Measurements from ENCODE around the gene ALDH7A1. TPM values are rescaled to one million over a fixed set of nuclear protein-coding genes. Genes with fewer than 3 reads are reported as not detected.

Gene ALDH7A1
- total and polyA plus RNA-seq, 5 donors from 2014 or later = 0.35 to 3.2 (median 0.94) TPM; not detected in 1

DNA sequence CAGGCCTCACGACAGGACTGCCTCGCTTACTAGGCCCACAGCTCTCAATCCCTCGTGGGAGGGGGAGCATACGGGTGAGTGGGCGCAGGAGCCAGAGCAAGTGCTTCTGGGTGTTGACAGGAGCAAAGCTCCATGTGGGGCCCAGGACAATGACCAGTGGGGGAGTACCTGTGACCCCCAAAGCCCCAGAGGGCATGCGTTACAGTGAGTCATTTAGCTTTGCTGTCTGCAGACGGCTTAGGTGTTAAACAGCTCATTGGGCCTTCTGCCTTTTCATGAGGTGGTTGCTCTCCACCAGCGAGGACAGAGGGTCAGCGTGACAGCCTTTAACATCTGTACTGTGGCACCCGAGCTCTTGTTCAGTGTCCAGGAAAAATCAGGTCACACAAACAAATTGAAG, 93.6 kb downstream of the ALDH7A1 start:
- H3K27me3 Mint-ChIP-seq = no peaks in the 10 kb centered on the region
- H3K36me3 ChIP-seq (ENCODE audit: control insufficient read depth, insufficient read depth, low read length) = no peaks in the 10 kb centered on the region
- H3K27ac Mint-ChIP-seq = no peak overlapping the region
- no peaks in the 10 kb centered on the region for H3K27me3 ChIP-seq (ENCODE audit: control insufficient read depth, insufficient read depth, low read length)
- no peaks in the 10 kb centered on the region for H3K4me1 ChIP-seq (ENCODE audit: control insufficient read depth, insufficient read depth, low read length, poor library complexity, severe bottlenecking)
- H3K4me3 ChIP-seq (ENCODE audit: low read depth, low read length) = no peak overlapping the region
- no peak for DNase-seq
- no peaks in the 10 kb centered on the region for H3K9me3 ChIP-seq (ENCODE audit: control insufficient read depth in 2 of 2, low read length in 2 of 2)
- no peak overlapping the region for H3K4me3 Mint-ChIP-seq
- ATAC-seq (ENCODE audit: low read depth in 2 of 2) = no peak
- H3K27ac ChIP-seq (ENCODE audit: insufficient read depth, low read length, poor library complexity, severe bottlenecking) = no peak overlapping the region
- H3K4me1 Mint-ChIP-seq = peaks cover 0 to 24% (median 4%) of the 10 kb centered on the region in 4 donors
- H3K36me3 Mint-ChIP-seq = peaks cover 3% of the 10 kb centered on the region
- peaks cover 0 to 1% (median 0%) of the 10 kb centered on the region in 7 donors for H3K9me3 Mint-ChIP-seq

- H3K36me3 Mint-ChIP-seq = peaks cover 3% of the 10 kb centered on the region
- peak overlapping the region in 1 of 4 donors; percentile 2 for H3K4me3 Mint-ChIP-seq
- H3K4me1 Mint-ChIP-seq = peaks cover 0 to 24% (median 4%) of the 10 kb centered on the region in 4 donors
- ATAC-seq (ENCODE audit: low read depth in 2 of 2) = peak; percentile 74 to 87
- H3K9me3 ChIP-seq (ENCODE audit: control insufficient read depth in 2 of 2, low read length in 2 of 2) = no peaks in the 10 kb centered on the region
- H3K27me3 ChIP-seq (ENCODE audit: control insufficient read depth, insufficient read depth, low read length) = no peaks in the 10 kb centered on the region
- H3K27ac ChIP-seq (ENCODE audit: insufficient read depth, low read length, poor library complexity, severe bottlenecking) = no peak overlapping the region
- peak in 2 of 3 donors; percentile 69 to 85 for DNase-seq
- no peak overlapping the region for H3K4me3 ChIP-seq (ENCODE audit: low read depth, low read length)
- peaks cover 0 to 1% (median 0%) of the 10 kb centered on the region in 7 donors for H3K9me3 Mint-ChIP-seq
- H3K36me3 ChIP-seq (ENCODE audit: control insufficient read depth, insufficient read depth, low read length) = no peaks in the 10 kb centered on the region
- no peaks in the 10 kb centered on the region for H3K4me1 ChIP-seq (ENCODE audit: control insufficient read depth, insufficient read depth, low read length, poor library complexity, severe bottlenecking)
- H3K27me3 Mint-ChIP-seq = no peaks in the 10 kb centered on the region
- H3K27ac Mint-ChIP-seq = peak overlapping the region in 2 of 3 donors; percentile 66 to 72
Measured at GRCh38 chr5:126499853-126500342, 95.1 kb downstream of the ALDH7A1 start.

DNA sequence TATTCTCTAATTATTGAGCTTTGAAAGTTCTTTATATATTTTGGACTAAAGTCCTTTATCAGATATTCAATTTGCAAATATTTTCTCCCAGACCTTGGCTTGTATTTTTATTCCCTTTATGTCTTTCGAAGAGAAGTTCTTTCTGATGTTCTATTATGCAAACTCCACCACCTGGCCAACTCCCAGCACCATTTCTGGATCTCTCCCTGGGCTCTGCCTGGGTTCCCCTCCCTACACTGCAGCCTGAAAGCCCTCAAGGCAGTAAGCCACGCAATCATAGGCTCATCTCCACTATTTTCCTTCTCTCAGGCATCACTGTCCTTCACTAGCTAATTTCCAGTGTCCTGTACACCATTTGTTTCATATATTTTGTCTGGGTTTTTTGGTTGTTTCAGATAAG, 95.7 kb downstream of the ALDH7A1 start:
- Histone ChIP-seq H3K27me3 (ENCODE audit: control insufficient read depth, insufficient read depth, low read length) (no peaks in the 10 kb centered on the region), H3K4me3 (ENCODE audit: low read depth, low read length) (no peak overlapping the region), H3K27ac (ENCODE audit: insufficient read depth, low read length, poor library complexity, severe bottlenecking) (no peak overlapping the region), H3K9me3 (ENCODE audit: control insufficient read depth in 2 of 2, low read length in 2 of 2) (no peaks in the 10 kb centered on the region), H3K4me1 (ENCODE audit: control insufficient read depth, insufficient read depth, low read length, poor library complexity, severe bottlenecking) (no peaks in the 10 kb centered on the region), H3K36me3 (ENCODE audit: control insufficient read depth, insufficient read depth, low read length) (no peaks in the 10 kb centered on the region)
- Mint-ChIP-seq H3K4me1 (peaks cover 0 to 24% (median 4%) of the 10 kb centered on the region in 4 donors), H3K27me3 (no peaks in the 10 kb centered on the region), H3K4me3 (no peak overlapping the region), H3K27ac (peak overlapping the region in 2 of 3 donors; percentile 66 to 72), H3K36me3 (peaks cover 3% of the 10 kb centered on the region), H3K9me3 (peaks cover 0 to 1% (median 0%) of the 10 kb centered on the region in 7 donors)
- DNase-seq = no peak
- ATAC-seq (ENCODE audit: low read depth in 2 of 2) = no peak

GRCh38 chr5:126497506-126497905, 97.5 kb downstream of the ALDH7A1 start:
- Mint-ChIP-seq H3K4me3 (no peak overlapping the region), H3K27me3 (no peaks in the 10 kb centered on the region), H3K4me1 (peaks cover 0 to 19% (median 4%) of the 10 kb centered on the region in 4 donors), H3K27ac (peak overlapping the region in 2 of 3 donors; percentile 37 to 61), H3K36me3 (peaks cover 10% of the 10 kb centered on the region), H3K9me3 (peaks cover 0 to 1% (median 0%) of the 10 kb centered on the region in 7 donors)
- no peaks in the 10 kb centered on the region for H3K4me1 ChIP-seq (ENCODE audit: control insufficient read depth, insufficient read depth, low read length, poor library complexity, severe bottlenecking)
- no peaks in the 10 kb centered on the region for H3K9me3 ChIP-seq (ENCODE audit: control insufficient read depth in 2 of 2, low read length in 2 of 2)
- no peaks in the 10 kb centered on the region for H3K36me3 ChIP-seq (ENCODE audit: control insufficient read depth, insufficient read depth, low read length)
- no peak overlapping the region for H3K27ac ChIP-seq (ENCODE audit: insufficient read depth, low read length, poor library complexity, severe bottlenecking)
- H3K4me3 ChIP-seq (ENCODE audit: low read depth, low read length) = no peak overlapping the region
- no peaks in the 10 kb centered on the region for H3K27me3 ChIP-seq (ENCODE audit: control insufficient read depth, insufficient read depth, low read length)
- DNase-seq = no peak
- ATAC-seq (ENCODE audit: low read depth in 2 of 2) = no peak

DNA sequence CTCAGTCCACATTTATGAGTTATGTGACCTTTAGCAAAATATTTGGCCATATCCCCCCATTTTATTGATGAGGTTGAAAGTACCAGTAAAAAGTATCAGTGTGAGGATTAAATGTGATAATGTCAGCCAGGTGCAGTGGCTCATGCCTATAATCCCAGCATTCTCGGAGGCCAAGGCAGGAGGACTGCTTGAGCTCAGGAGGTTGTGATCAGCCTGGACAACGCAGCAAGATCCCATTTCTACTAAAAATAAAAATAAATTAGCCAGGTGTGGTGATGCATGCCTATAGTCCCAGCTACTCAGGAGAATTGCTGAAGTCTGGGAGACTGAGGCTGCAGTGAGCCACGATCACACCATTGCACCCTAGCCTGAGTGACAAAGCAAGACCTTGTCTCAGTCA, 100.6 kb downstream of the ALDH7A1 start:
- H3K4me1 ChIP-seq (ENCODE audit: control insufficient read depth, insufficient read depth, low read length, poor library complexity, severe bottlenecking) = no peaks in the 10 kb centered on the region
- H3K27me3 ChIP-seq (ENCODE audit: control insufficient read depth, insufficient read depth, low read length) = no peaks in the 10 kb centered on the region
- H3K4me3 ChIP-seq (ENCODE audit: low read depth, low read length) = no peak overlapping the region
- Mint-ChIP-seq H3K36me3 (peaks cover 22% of the 10 kb centered on the region), H3K9me3 (peaks cover 0 to 1% (median 0%) of the 10 kb centered on the region in 7 donors), H3K4me3 (no peak overlapping the region), H3K4me1 (peaks cover 0 to 5% (median 0%) of the 10 kb centered on the region in 4 donors), H3K27me3 (no peaks in the 10 kb centered on the region), H3K27ac (peak overlapping the region in 1 of 3 donors; percentile 51)
- DNase-seq = no peak
- no peaks in the 10 kb centered on the region for H3K9me3 ChIP-seq (ENCODE audit: control insufficient read depth in 2 of 2, low read length in 2 of 2)
- no peak overlapping the region for H3K27ac ChIP-seq (ENCODE audit: insufficient read depth, low read length, poor library complexity, severe bottlenecking)
- H3K36me3 ChIP-seq (ENCODE audit: control insufficient read depth, insufficient read depth, low read length) = peaks cover 8% of the 10 kb centered on the region
- ATAC-seq (ENCODE audit: low read depth in 2 of 2) = no peak

DNA sequence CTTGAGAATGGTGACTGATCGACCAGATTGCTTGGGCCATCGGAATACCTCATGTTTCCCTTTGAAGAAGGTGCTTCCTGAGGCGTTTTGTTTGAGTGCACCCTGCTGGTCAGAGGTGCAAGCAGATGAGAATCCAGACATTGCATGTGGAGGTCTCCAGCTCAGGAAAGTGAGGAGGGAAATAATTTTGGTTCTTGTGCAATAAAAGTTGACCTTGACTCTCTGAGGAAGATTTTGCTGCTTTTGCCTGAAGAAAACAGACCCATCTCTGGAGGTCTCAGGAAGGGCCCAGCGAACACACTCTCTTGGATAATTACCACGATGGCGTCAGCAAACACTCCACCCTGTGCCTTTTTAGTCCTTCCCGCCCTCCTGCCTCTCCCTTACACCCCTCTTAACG, 102.1 kb downstream of the ALDH7A1 start:
- Mint-ChIP-seq H3K27me3 (no peaks in the 10 kb centered on the region), H3K27ac (no peak overlapping the region)

DNA sequence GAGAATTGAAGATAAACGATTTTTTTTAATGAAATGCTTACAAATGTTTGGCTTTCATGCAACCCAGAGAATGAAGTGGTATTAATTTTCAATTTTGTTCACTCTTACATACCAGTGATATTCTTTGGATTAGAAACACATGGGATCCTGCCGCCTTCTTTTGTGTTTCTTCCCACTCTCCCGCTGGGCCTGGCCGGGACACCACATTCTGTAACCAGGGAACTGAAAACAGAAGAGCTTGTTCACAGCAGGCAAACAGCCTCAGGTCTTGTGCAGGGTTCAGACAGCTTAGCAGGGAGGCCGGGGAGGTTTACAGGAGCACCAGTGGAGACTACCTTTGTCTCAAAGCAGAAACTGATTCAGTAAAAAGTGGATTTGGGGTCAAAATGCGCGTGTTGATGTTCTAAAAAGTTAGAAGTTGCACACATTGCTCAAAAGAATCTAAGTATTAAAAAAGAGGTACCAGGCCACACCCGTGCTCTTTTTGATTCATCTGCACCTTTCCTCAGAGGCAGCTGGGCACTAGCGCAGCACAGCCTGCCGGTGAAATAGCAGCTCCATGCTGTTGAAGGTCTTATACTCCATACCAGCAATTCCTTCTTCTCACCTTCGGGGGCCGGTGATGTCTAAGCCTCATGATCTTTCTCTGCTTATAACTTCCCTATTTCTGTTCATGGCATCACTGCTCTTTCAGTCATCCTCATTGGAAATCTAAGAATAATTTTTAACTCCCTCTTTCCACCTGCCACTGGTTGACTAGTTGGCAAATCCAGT, 104.7 kb downstream of the ALDH7A1 start:
- H3K36me3 Mint-ChIP-seq = peaks cover 48% of the 10 kb centered on the region

More for the DNA sequence above, 102.1 kb downstream of the ALDH7A1 start:
- H3K36me3 Mint-ChIP-seq = peaks cover 32% of the 10 kb centered on the region
- H3K27ac ChIP-seq (ENCODE audit: insufficient read depth, low read length, poor library complexity, severe bottlenecking) = no peak overlapping the region
- ATAC-seq (ENCODE audit: low read depth in 2 of 2) = no peak
- peaks cover 0 to 5% (median 0%) of the 10 kb centered on the region in 4 donors for H3K4me1 Mint-ChIP-seq
- H3K36me3 ChIP-seq (ENCODE audit: control insufficient read depth, insufficient read depth, low read length) = peaks cover 18% of the 10 kb centered on the region
- H3K9me3 Mint-ChIP-seq = peaks cover 0 to 1% (median 0%) of the 10 kb centered on the region in 7 donors
- no peaks in the 10 kb centered on the region for H3K27me3 ChIP-seq (ENCODE audit: control insufficient read depth, insufficient read depth, low read length)
- DNase-seq = peak in 1 of 3 donors; percentile 17
- no peak overlapping the region for H3K4me3 ChIP-seq (ENCODE audit: low read depth, low read length)
- H3K4me1 ChIP-seq (ENCODE audit: control insufficient read depth, insufficient read depth, low read length, poor library complexity, severe bottlenecking) = no peaks in the 10 kb centered on the region
- H3K4me3 Mint-ChIP-seq = no peak overlapping the region
- no peaks in the 10 kb centered on the region for H3K9me3 ChIP-seq (ENCODE audit: control insufficient read depth in 2 of 2, low read length in 2 of 2)

More for the DNA sequence above, 104.7 kb downstream of the ALDH7A1 start:
- H3K4me3 ChIP-seq (ENCODE audit: low read depth, low read length) = no peak overlapping the region
- Mint-ChIP-seq H3K4me1 (peaks cover 0 to 5% (median 0%) of the 10 kb centered on the region in 4 donors), H3K27me3 (no peaks in the 10 kb centered on the region), H3K4me3 (no peak overlapping the region), H3K9me3 (no peaks in the 10 kb centered on the region), H3K27ac (peak overlapping the region in 2 of 3 donors; percentile 24 to 38)
- no peaks in the 10 kb centered on the region for H3K4me1 ChIP-seq (ENCODE audit: control insufficient read depth, insufficient read depth, low read length, poor library complexity, severe bottlenecking)
- no peaks in the 10 kb centered on the region for H3K9me3 ChIP-seq (ENCODE audit: control insufficient read depth in 2 of 2, low read length in 2 of 2)
- H3K36me3 ChIP-seq (ENCODE audit: control insufficient read depth, insufficient read depth, low read length) = peaks cover 39% of the 10 kb centered on the region
- DNase-seq (peak in 1 of 3 donors; percentile 8), ATAC-seq (ENCODE audit: low read depth in 2 of 2) (no peak)
- no peaks in the 10 kb centered on the region for H3K27me3 ChIP-seq (ENCODE audit: control insufficient read depth, insufficient read depth, low read length)
- H3K27ac ChIP-seq (ENCODE audit: insufficient read depth, low read length, poor library complexity, severe bottlenecking) = no peak overlapping the region

All from CD4-positive, CD25-positive, alpha-beta regulatory T cell (primary cell).